GM21529 (cell line): ENCODE data around the gene GTF3C2.
"Not testable (repeated sequence)": the region's sequence is repeated elsewhere in the genome, so short reads cannot be mapped to it uniquely, and the experiment has no call there.

Source experiments
- ATAC-seq: cut with Tn5 transposase; IDR thresholded peaks from one replicate; pipeline ENCODE4 v1.9.1; 2021; ENCODE audit not compliant: unreplicated experiment

The GTF3C2 gene

GRCh38 chr2:27303093-27304025 is 53.2 kb downstream of the GTF3C2 start:
- no peak for ATAC-seq

- not testable (repeated sequence) for ATAC-seq
Measured at GRCh38 chr2:27300606-27301005, 56.0 kb downstream of the GTF3C2 start.

GRCh38 chr2:27298391-27299080 is 58.0 kb downstream of the GTF3C2 start:
- no peak for ATAC-seq

GRCh38 chr2:27297195-27297594 is 59.4 kb downstream of the GTF3C2 start:
- no peak for ATAC-seq

- ATAC-seq: no peak
Measured at GRCh38 chr2:27296481-27296880, 60.1 kb downstream of the GTF3C2 start.

DNA sequence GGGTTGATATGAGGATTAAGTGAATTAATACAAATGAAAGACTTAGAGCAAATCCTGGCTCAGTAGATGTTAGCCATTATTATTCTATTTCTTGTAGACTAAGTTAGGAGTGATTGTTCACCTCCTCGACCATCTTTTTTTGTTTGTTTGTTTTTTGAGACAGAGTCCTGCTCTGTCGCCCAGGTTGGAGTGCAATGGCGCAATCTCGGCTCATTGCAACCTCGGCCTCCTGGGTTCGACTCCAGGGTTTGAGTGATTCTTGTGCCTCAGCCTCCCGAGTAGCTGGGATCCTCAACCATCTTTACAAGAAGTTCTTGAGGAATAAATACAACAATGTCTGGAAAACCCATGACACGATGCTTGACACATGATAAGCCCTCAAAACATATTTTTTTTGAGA is 61.6 kb downstream of the GTF3C2 start:
- ATAC-seq: no peak

- no peak for ATAC-seq
Measured at GRCh38 chr2:27291865-27292264, 64.7 kb downstream of the GTF3C2 start.

- no peak for ATAC-seq
Measured at GRCh38 chr2:27290549-27290948, 66.0 kb downstream of the GTF3C2 start.

GRCh38 chr2:27288610-27289009 is 68.0 kb downstream of the GTF3C2 start:
- ATAC-seq: no peak

DNA sequence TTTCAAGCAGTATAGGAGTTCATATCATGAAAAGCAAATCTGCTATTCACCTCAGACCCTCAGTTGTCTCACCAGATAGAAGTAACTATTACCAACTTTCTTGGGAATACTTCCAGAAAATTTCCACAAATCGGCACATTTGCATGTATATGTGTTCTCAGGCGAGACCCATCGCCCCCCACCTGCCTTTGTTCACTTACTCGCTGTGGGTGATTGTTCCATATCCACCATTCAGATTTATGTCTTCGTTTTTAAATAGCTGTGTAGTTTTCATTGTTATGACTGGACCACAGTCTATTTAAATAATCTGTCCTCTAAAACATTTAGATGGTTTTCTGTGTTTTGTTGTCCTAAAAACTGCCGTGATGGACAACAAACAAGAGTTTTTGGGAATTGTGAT is 71.1 kb downstream of the GTF3C2 start:
- no peak for ATAC-seq

- no peak for ATAC-seq
Measured at GRCh38 chr2:27284996-27285395, 71.6 kb downstream of the GTF3C2 start.

GRCh38 chr2:27282892-27283291 is 73.7 kb downstream of the GTF3C2 start:
- ATAC-seq: no peak

- ATAC-seq: no peak
Measured at GRCh38 chr2:27281855-27282559, 74.6 kb downstream of the GTF3C2 start, which contains the start of gene TRIM54. TSS of gene TRIM54 (plus strand) at chr2:27282429. CDS start at chr2:27282732, 303 bp downstream.

DNA sequence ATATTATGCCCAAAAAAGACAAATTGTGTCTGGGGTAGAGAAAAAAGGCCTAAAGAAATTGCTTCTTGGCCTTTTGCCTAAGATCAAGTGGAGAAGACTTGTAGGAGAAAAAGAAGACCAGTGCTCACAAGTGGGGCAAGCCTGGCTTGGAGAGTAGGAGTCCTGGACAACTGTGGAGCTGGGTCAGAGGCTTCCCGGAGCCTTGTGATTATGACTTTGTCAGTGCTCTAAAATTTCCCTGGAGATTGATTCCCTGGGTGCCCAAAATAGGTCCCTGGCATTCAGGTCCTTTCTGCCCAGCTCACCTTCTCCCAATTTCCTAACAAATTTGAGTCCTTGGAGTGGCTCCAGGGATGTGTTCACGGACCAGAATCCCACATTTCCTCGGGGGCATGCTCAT is 75.1 kb downstream of the GTF3C2 start:
- no peak for ATAC-seq

- no peak for ATAC-seq
Measured at GRCh38 chr2:27280826-27281225, 75.7 kb downstream of the GTF3C2 start.

DNA sequence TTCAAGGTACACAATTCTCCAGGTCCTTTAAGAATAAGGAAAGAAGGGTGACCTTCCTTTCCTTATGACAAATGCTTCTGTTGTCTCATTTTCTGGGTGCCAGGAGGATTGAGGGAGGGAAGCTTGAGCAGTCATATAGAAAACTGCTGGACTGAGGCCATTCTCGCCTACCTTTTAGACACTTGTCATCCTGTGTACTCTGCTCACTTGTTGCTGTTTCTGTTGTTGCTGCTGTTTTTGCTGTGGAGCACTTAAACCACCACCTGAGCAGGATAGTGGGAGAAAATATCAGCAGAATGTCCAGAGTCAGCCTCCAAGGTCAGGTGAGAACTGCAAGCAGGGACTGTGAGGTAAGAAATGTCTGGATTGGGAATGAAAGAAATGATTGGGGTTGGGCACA is 78.6 kb downstream of the GTF3C2 start:
- ATAC-seq: no peak
